GM21360 (cell line): ENCODE measurements around the gene TMCO6.

Source experiments
- ATAC-seq: cut with Tn5 transposase; IDR thresholded peaks from one replicate; pipeline ENCODE4 v1.9.1; 2021; ENCODE audit warnings: mild to moderate bottlenecking, moderate library complexity; ENCODE audit not compliant: unreplicated experiment

TMCO6 gene

GRCh38 chr5:140672455-140673186 lies 33.4 kb downstream of the TMCO6 start:
- no peak for ATAC-seq

DNA sequence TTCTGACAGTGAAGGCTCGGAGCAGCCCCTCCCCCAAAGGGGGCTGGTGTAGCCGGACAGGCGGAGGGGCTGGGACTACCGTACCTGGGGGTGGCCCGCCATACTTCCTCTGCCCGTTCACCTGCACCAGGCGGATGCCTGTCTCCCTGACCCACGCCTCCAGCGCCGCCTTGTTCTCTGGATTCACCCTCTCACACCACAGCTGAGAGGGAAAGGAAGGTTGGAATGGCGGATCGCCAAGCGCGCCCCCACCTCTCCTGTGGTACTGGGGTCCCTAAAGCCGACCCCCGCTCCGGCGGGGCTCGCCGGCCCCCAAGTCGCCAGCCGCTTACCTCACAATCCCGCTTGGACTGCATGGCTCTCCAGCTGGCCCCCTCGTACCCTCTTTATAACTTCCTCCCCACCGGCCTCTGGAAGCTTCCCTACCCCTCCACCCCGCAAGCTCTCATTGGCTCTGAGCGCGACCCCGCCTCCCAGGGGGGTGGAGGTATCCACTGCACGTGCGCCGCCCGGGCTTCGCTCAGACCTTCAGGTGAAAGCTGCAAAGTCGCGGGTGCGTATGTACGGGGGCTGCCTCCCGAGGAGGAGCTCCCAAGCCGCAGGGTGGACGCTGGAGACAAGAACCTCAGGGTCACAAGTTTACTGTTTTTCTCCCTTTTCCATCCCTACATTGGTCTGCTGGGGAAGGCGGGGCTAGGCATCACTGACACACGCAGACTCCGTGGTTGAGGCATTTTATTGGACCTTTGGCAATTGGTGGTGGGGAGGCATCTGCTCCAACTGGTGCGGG lies 34.1 kb downstream of the TMCO6 start, which contains the start of gene DND1:
DND1 (minus strand) TSS at position 390 of the 790 bp plus-strand sequence; CDS start at position 356, 34 bp downstream.
- ATAC-seq: no peak

- no peak for ATAC-seq
Observed at GRCh38 chr5:140674211-140674610, 35.0 kb downstream of the TMCO6 start.

DNA sequence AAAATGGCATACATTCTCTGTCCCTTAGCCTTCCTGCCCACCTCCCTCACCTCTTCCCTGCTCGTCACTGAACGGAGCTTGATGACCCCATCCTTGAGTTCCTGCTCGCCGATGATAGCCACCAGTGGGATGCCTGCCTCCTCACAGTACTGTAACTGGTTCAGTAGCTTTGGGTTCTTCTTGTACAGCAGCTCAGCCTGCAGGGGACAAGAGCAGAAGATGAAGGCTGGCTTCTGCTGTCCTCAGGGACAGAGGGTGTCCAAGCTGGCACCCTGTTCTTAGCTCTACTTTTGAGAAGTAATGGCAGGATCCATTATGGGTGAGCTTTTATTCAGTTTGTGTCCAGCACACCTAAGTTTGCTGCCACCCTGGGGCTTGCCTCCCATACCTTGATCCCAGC lies 35.4 kb downstream of the TMCO6 start:
- no peak for ATAC-seq

DNA sequence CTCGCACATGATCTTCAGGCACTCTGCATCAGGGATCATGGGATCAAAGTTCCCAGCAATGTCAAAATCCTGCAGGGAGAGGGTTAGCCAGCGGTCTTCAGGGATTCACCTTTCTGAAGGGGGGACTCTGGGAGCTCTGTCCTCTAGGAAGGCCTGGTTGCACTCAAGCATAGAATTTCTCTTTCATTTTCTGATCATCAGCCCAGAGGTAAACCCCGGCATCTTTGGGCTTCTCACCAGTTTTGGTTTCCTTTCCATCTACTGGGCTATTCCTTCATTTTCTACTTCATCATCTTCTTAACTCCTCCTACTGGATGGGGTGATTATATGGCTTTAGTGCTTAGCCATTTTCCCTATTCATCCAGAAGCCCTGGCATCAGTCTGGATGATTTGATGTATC lies 38.7 kb downstream of the TMCO6 start:
- peak; percentile 43 for ATAC-seq

DNA sequence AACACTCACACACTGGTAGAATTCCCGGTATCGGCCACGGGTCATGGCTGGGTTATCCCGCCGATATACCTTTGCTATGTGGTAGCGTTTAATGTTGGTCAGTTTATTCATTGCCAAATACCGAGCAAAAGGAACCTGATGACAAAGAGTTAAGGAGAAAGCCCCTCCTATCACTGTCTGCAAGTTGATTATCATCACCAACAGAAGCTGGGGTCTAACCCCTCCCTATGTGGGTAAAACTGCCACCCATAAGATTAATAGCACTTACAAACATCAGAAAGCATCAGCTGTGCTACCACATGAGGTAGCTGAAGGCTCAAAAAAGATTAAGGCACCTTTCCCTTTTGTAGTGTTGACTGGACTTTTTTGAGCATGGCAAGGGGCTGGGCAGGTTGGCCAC lies 39.7 kb downstream of the TMCO6 start:
- ATAC-seq: no peak

DNA sequence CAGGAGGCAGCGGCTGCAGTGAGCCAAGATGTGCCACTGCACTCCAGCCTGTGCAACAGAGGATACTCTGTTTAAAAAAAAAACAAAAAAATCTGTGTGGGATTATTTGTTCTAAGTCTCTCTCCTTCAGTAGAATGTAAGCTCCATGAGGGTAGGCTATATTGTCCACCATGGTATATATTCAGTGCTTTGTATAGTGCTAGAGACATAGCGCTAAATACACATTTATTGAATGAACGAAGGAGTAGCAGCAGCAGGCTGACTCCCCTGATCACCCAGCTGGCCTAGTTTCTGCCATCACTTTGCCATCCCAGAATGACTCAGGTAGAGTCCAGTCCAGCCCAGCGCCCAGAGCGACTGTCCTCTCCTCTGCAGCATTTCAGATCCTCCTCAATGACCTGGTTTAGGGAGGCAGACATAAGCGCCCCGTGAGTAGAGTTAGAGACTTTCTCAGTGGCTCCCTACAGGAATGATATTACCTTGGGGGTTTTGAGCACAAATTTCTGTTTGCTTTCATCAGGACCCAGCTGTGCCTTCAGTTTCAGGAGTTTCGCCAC lies 51.2 kb downstream of the TMCO6 start:
- ATAC-seq: no peak

- peak; percentile 96 for ATAC-seq
Observed at GRCh38 chr5:140690941-140691924, 52.0 kb downstream of the TMCO6 start, which contains the start of the genes HARS1 and HARS2. Gene HARS1, minus strand, starts transcription at chr5:140691370. Its CDS starts 66 bp downstream, at chr5:140691304. Gene HARS2, plus strand, starts transcription at chr5:140691455. Its CDS starts 194 bp downstream, at chr5:140691649.

DNA sequence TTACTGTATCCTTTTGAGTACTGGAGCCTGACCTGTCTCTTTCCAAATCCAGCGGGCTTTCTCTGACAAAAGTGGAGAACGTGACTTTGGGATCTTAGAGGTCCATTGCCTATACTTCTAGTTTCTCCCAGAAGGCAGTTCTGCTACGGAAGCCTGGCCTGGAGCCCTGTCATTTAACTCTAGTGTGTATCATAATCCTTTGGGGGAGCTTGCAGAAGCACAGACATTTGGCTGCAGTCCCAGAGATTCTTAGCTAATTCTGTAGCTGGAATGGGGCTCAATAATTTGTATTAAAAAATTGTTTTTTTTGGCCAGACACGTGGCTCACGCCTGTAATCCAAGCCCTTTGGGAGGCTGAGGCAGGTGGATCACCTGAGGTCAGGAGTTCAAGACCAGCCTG lies 55.0 kb downstream of the TMCO6 start:
- no peak for ATAC-seq
